Measurements from ENCODE around the gene NADSYN1. TPM values are rescaled to one million over a fixed set of nuclear protein-coding genes. Genes with fewer than 3 reads are reported as not detected.

The NADSYN1 gene
- total RNA-seq, 2 donors from 2014 or later: 107 to 111 TPM

DNA sequence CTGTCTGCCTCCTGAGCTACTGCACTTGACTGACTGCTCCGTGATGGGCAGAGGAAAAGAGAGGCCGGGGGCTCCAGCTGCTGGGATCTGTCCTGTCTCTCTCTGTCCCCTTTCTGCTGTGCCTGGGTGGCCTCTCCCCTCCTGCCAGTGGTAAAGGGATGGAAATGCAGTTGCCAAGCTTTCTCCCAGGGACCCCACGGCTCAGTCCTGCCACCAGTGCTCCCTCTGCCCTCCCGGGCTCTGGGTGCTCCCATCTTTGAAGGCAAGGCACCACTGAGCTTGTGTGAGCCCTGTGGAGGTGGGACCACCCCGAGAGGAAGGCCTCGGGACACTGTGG is 32.0 kb downstream of the NADSYN1 start:
- Mint-ChIP-seq H3K27me3 (ENCODE audit: low read depth) (no peaks in the 10 kb centered on the region), H3K4me1 (ENCODE audit: low read depth) (peaks cover 23% of the 10 kb centered on the region), H3K27ac (no peak overlapping the region), H3K36me3 (ENCODE audit: insufficient read depth in 2 of 2) (peaks cover 11 to 26% of the 10 kb centered on the region in 2 donors), H3K9me3 (no peaks in the 10 kb centered on the region), H3K4me3 (no peak overlapping the region)
- no peak for ATAC-seq (replicated peaks in 1 of 2)
- no peak for DNase-seq

DNA sequence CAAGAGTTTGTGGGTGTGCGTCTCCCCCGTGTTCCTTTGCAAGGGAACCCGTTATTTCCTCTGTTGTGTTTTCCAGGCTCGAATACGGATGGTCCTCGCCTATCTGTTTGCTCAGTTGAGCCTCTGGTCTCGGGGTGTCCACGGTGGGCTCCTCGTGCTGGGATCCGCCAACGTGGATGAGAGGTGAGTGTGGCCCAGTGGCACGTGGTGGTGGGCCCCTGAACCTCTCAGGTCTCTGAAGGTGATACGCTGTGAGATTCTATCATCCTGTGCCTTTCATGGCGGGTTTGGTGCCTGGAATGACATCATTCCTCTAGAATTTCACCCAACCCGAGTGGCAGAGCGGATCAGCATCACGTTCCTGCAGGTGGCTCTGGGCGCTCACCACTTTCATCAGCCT is 32.5 kb downstream of the NADSYN1 start:
- no peaks in the 10 kb centered on the region for H3K9me3 Mint-ChIP-seq
- H3K27ac Mint-ChIP-seq: no peak overlapping the region
- no peaks in the 10 kb centered on the region for H3K27me3 Mint-ChIP-seq (ENCODE audit: low read depth)

GRCh38 chr11:71486320-71486719 is 33.3 kb downstream of the NADSYN1 start:
- ATAC-seq (replicated peaks in 1 of 2): no peak
- Mint-ChIP-seq H3K4me1 (ENCODE audit: low read depth) (peaks cover 27% of the 10 kb centered on the region), H3K9me3 (no peaks in the 10 kb centered on the region), H3K4me3 (no peak overlapping the region), H3K27ac (peak overlapping the region; percentile 5), H3K36me3 (ENCODE audit: insufficient read depth in 2 of 2) (peaks cover 11 to 32% of the 10 kb centered on the region in 2 donors), H3K27me3 (ENCODE audit: low read depth) (no peaks in the 10 kb centered on the region)
- DNase-seq: no peak

More for the DNA sequence above, 32.5 kb downstream of the NADSYN1 start:
- no peak for ATAC-seq (replicated peaks in 1 of 2)
- DNase-seq: no peak
- Mint-ChIP-seq H3K4me1 (ENCODE audit: low read depth) (peaks cover 27% of the 10 kb centered on the region), H3K36me3 (ENCODE audit: insufficient read depth in 2 of 2) (peaks cover 11 to 29% of the 10 kb centered on the region in 2 donors), H3K4me3 (no peak overlapping the region)

DNA sequence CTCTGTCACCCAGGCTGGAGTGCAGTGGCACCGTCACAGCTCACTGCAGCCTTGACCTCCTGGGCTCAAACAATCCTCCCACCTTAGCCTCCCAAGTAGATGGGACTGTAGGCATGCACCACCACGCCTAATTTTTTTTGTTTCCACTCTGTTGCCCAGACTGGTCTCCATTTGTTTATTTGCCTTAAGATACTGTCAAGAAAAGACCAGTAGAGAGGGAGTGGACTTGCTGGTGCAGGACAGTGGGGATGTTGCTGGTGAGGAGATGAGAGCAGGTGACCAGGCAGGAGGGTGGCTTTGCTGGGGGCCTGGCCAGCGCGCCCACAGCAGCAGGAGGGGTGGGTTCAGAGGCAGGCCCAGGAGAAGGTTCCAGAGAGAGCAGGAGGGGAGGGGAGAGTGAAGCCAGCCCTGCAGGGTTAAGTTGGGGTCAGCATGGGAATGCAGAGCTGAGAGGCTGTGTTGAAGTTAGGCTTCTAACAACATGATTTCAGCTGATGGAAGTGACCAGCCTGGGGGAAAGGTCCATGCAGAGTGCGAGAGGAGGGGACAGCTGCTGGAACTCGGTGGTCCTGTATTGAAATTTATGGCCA is 35.8 kb downstream of the NADSYN1 start:
- Mint-ChIP-seq H3K4me3 (peak overlapping the region; percentile 7 to 18), H3K36me3 (ENCODE audit: insufficient read depth in 2 of 2) (peaks cover 10 to 27% of the 10 kb centered on the region in 2 donors), H3K4me1 (ENCODE audit: low read depth) (peaks cover 27% of the 10 kb centered on the region), H3K27ac (peak overlapping the region; percentile 84), H3K9me3 (no peaks in the 10 kb centered on the region), H3K27me3 (ENCODE audit: low read depth) (no peaks in the 10 kb centered on the region)
- ATAC-seq (replicated peaks in 1 of 2) (peak; percentile 11 to 16), DNase-seq (no peak)

GRCh38 chr11:71489311-71490043 is 36.5 kb downstream of the NADSYN1 start:
- peak overlapping the region; percentile 84 for H3K27ac Mint-ChIP-seq
- H3K9me3 Mint-ChIP-seq: no peaks in the 10 kb centered on the region
- H3K27me3 Mint-ChIP-seq (ENCODE audit: low read depth): no peaks in the 10 kb centered on the region
- peak; percentile 67 to 73 for DNase-seq
- peaks cover 9 to 26% of the 10 kb centered on the region in 2 donors for H3K36me3 Mint-ChIP-seq (ENCODE audit: insufficient read depth in 2 of 2)
- H3K4me1 Mint-ChIP-seq (ENCODE audit: low read depth): peaks cover 27% of the 10 kb centered on the region
- ATAC-seq (replicated peaks in 1 of 2): peak; percentile 88 to 96
- peak overlapping the region; percentile 23 to 36 for H3K4me3 Mint-ChIP-seq

DNA sequence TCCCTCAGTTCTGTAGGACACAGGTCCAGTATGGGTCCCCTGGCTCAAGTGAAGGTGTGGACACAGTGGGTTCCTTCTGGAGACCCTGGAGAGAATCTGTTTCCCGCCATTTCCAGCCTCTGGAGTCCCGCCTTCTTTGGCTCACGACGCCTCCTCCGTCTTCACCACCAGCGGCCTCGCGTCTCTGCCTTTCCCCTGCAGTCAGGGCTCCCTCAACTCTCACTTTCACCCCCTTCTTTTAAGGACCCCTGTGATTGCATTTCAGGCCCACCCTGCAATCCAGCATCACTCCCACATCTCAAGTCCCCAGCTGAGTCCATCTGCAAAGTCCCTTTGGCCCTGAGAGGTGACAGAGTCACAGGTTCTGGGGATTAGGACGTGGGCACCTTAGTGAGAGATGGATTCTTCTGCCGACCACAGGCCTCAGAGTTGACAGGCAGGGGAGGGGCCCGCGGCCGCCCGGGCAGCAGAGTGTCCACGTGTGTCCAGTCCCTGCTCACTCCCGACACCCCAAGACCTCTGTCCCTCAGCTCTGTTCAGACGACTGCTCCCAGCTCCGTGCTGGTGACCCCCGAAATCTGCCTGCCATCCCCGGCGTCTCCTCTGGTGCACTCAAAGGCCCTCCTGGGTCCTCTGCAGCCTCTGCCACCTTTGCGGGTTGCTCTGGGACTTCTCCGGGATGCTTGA is 37.2 kb downstream of the NADSYN1 start:
- H3K9me3 Mint-ChIP-seq: no peaks in the 10 kb centered on the region
- no peak overlapping the region for H3K4me3 Mint-ChIP-seq
- H3K27ac Mint-ChIP-seq: peak overlapping the region; percentile 39
- H3K4me1 Mint-ChIP-seq (ENCODE audit: low read depth): peaks cover 27% of the 10 kb centered on the region
- no peak for DNase-seq
- ATAC-seq (replicated peaks in 1 of 2): no peak
- peaks cover 9 to 31% of the 10 kb centered on the region in 2 donors for H3K36me3 Mint-ChIP-seq (ENCODE audit: insufficient read depth in 2 of 2)
- no peaks in the 10 kb centered on the region for H3K27me3 Mint-ChIP-seq (ENCODE audit: low read depth)

DNA sequence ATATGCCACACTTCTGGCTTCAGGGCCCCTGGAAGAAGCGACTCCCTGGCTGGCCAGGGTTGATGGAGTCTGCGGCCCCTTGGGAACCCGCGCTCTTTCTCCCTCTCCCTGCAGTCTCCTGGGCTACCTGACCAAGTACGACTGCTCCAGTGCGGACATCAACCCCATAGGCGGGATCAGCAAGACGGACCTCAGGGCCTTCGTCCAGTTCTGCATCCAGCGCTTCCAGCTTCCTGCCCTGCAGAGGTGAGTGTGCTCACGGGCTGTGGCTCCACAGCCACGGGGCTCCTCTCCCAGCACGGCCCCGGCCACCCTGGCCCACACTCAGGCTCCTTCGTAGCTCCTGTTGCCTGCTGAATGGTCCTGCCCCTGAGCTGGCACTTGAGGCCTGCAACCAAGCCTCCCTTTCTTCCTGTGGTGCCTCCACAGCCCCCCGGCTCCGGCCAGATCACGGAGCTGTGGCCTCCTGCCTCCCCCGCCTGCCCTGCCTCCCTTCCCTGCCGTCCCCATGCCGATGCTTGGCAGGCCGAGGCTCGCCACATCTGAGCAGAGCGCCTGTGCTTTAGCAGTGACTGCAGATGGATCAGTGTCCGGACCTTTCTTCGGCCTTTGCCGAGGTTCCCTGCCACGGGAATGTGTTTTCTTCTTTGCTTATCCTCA is 37.9 kb downstream of the NADSYN1 start:
- peaks cover 9 to 32% of the 10 kb centered on the region in 2 donors for H3K36me3 Mint-ChIP-seq (ENCODE audit: insufficient read depth in 2 of 2)
- H3K27me3 Mint-ChIP-seq (ENCODE audit: low read depth): no peaks in the 10 kb centered on the region
- DNase-seq (no peak), ATAC-seq (replicated peaks in 1 of 2) (no peak)
- H3K4me1 Mint-ChIP-seq (ENCODE audit: low read depth): peaks cover 27% of the 10 kb centered on the region
- H3K9me3 Mint-ChIP-seq: no peaks in the 10 kb centered on the region
- H3K27ac Mint-ChIP-seq: no peak overlapping the region
- H3K4me3 Mint-ChIP-seq: no peak overlapping the region

DNA sequence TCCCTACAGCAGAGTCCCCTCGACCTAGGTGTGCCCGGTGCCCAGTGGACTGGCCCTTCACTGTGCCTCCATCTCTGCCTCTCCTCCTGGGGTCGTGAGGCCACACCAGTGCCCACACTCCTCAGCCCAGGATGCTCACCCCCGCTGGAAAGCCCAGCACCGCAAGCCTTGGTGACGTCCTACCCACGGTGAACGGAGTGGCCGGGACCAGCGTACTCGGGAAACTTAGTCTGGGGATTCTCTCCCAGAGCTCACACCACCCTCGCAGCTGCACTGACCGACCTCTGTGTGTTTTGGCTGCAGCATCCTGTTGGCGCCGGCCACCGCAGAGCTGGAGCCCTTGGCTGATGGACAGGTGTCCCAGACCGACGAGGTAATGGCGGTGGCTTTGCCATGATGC is 38.5 kb downstream of the NADSYN1 start:
- ATAC-seq (replicated peaks in 1 of 2): no peak
- peaks cover 4 to 26% of the 10 kb centered on the region in 2 donors for H3K36me3 Mint-ChIP-seq (ENCODE audit: insufficient read depth in 2 of 2)

GRCh38 chr11:71491940-71492339 is 38.9 kb downstream of the NADSYN1 start:
- no peak for ATAC-seq (replicated peaks in 1 of 2)
- H3K4me1 Mint-ChIP-seq (ENCODE audit: low read depth): peaks cover 27% of the 10 kb centered on the region
- no peak overlapping the region for H3K4me3 Mint-ChIP-seq
- H3K36me3 Mint-ChIP-seq (ENCODE audit: insufficient read depth in 2 of 2): peaks cover 3 to 25% of the 10 kb centered on the region in 2 donors
- H3K27ac Mint-ChIP-seq: no peak overlapping the region
- no peaks in the 10 kb centered on the region for H3K27me3 Mint-ChIP-seq (ENCODE audit: low read depth)
- no peaks in the 10 kb centered on the region for H3K9me3 Mint-ChIP-seq
- DNase-seq: no peak

More for the DNA sequence above, 38.5 kb downstream of the NADSYN1 start:
- Mint-ChIP-seq H3K4me3 (no peak overlapping the region), H3K27ac (no peak overlapping the region), H3K27me3 (ENCODE audit: low read depth) (no peaks in the 10 kb centered on the region), H3K4me1 (ENCODE audit: low read depth) (peaks cover 27% of the 10 kb centered on the region), H3K9me3 (no peaks in the 10 kb centered on the region)
- no peak for DNase-seq

GRCh38 chr11:71495286-71496230 is 42.6 kb downstream of the NADSYN1 start:
- no peak for ATAC-seq (replicated peaks in 1 of 2)
- Mint-ChIP-seq H3K27ac (no peak overlapping the region), H3K27me3 (ENCODE audit: low read depth) (no peaks in the 10 kb centered on the region), H3K4me3 (no peak overlapping the region), H3K4me1 (ENCODE audit: low read depth) (peaks cover 5% of the 10 kb centered on the region), H3K36me3 (ENCODE audit: insufficient read depth in 2 of 2) (peaks cover 9 to 30% of the 10 kb centered on the region in 2 donors), H3K9me3 (no peaks in the 10 kb centered on the region)
- DNase-seq: no peak

DNA sequence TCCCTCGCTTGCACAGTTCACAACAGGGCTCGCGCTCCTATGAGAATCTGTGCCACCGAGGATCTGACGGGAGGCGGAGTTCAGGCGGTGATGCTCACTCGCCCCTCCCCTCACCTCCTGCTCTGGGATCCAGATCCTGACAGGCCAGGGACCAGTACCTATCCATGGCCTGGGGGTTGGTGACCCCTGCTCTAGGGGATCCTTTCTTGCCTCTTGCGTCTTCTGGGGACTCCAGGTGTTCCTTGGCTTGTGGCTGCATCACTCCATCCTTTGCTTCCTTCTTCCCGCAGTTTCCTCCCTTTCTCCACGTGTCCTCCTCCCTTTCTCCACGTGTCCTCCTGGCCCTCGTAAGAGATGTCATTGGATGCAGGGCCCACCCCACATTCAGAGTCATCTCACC is 43.4 kb downstream of the NADSYN1 start:
- no peak for DNase-seq
- ATAC-seq (replicated peaks in 1 of 2): no peak
- Mint-ChIP-seq H3K36me3 (ENCODE audit: insufficient read depth in 2 of 2) (peaks cover 9 to 25% of the 10 kb centered on the region in 2 donors), H3K27me3 (ENCODE audit: low read depth) (no peaks in the 10 kb centered on the region), H3K9me3 (no peaks in the 10 kb centered on the region), H3K27ac (no peak overlapping the region), H3K4me1 (ENCODE audit: low read depth) (peaks cover 5% of the 10 kb centered on the region), H3K4me3 (no peak overlapping the region)

DNA sequence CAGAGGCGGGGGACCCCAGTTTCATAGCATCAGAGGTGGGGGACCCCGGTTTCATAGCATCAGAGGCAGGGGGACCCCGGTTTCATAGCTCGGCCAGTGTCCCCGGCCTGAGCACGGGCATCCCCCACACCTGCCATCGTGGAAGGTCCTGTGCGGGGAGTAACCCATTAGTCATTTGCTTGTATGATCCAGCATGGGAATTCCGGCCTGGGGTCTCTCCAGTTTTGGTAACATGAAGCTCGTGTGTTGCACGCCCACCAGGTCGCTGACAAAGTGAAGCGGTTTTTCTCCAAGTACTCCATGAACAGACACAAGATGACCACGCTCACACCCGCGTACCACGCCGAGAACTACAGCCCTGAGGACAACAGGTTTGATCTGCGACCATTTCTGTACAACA is 45.1 kb downstream of the NADSYN1 start:
- ATAC-seq (replicated peaks in 1 of 2) (no peak), DNase-seq (no peak)
- Mint-ChIP-seq H3K27me3 (ENCODE audit: low read depth) (no peaks in the 10 kb centered on the region), H3K4me1 (ENCODE audit: low read depth) (peaks cover 5% of the 10 kb centered on the region), H3K9me3 (no peaks in the 10 kb centered on the region), H3K27ac (no peak overlapping the region), H3K4me3 (no peak overlapping the region), H3K36me3 (ENCODE audit: insufficient read depth in 2 of 2) (peaks cover 9 to 26% of the 10 kb centered on the region in 2 donors)

All from activated T-cell treated with anti-CD3 and anti-CD28 coated beads, Interleukin-2, amount 50 U/mL, for 72 hours (primary cell).